ENCODE data around the gene CYGB.

DNA sequence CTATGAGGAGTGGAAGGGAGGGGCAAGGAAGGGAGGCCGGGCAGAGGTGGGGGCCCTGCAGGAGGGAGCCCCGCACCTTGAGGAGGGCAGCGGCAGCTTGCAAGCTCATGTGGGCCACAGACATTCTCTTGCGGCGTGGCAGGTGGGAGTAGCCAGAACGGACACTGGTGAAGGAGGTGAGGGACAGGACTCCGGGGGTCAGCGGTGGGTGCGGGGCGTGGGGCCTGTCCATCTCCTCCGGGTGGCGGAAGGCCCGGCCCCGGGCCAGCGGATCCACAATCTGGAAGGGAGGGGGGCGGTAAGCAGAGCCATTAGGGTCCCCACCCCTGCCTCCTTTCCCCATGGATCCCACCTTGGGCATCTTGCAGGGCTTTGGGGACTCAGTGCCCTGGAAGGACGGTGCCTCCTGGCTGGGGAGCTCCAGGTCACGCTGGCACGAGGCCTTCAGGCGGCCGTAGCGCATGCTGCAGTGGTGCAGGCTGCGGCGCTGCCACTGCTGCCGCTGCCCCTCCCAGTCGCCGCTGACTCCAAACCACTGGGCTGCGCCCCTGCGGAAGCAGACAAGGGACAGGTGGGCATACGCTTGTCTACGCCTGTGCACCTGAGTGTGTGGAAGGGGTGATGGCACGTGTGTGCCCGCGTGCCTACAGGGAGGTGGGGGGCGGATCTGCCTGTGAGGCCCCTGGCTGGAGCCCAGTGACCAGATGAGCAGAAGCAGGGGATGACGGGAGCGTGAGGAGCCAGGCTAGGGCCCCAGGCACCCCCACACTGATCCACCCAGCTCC is 58.6 kb downstream of the CYGB start:
- TF ChIP-seq CTCF (IDR thresholded peaks at IDR 0.05; ENCODE audit: low read depth, low read length): no peak
- TF ChIP-seq POLR2A (IDR thresholded peaks at IDR 0.05; ENCODE audit: extremely low read depth, insufficient read length): no peak
- TF ChIP-seq MAX (IDR thresholded peaks at IDR 0.05; ENCODE audit: low read depth, low read length): no peak
